Measurements from ENCODE around the gene ZNF804B.

DNA sequence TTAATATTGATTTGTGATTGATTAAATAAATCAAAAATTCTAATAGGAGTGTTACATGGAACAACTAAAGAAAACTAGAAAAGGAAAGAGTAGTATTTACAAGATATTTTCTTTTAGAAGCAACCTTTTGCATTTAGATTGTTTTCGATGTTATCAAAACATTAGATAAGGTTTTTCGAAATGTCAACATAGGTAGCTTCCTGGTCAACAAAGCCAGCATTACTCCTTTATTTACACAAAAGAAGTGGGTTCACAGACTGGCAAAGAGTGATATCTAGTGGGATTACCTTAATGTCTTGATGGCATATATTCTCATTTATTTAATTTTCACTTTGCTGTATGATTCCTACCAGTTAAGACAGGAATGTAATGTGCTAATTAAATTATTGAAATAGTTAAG lies 153.4 kb downstream of the ZNF804B start:
- no peak for TF ChIP-seq EZH2 (IDR thresholded peaks at IDR 0.05; ENCODE audit: low read depth)
- TF ChIP-seq, protein P1, sequence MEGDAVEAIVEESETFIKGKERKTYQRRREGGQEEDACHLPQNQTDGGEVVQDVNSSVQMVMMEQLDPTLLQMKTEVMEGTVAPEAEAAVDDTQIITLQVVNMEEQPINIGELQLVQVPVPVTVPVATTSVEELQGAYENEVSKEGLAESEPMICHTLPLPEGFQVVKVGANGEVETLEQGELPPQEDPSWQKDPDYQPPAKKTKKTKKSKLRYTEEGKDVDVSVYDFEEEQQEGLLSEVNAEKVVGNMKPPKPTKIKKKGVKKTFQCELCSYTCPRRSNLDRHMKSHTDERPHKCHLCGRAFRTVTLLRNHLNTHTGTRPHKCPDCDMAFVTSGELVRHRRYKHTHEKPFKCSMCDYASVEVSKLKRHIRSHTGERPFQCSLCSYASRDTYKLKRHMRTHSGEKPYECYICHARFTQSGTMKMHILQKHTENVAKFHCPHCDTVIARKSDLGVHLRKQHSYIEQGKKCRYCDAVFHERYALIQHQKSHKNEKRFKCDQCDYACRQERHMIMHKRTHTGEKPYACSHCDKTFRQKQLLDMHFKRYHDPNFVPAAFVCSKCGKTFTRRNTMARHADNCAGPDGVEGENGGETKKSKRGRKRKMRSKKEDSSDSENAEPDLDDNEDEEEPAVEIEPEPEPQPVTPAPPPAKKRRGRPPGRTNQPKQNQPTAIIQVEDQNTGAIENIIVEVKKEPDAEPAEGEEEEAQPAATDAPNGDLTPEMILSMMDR (conservative IDR thresholded peaks at IDR 0.05): no peak
